HG02610 (cell line): ENCODE results near the gene ITGB7.

ENCODE experiments used
- ATAC-seq: cut with Tn5 transposase; IDR thresholded peaks from one replicate; pipeline ENCODE4 v1.9.1; 2021; ENCODE audit warnings: mild to moderate bottlenecking, moderate library complexity; ENCODE audit not compliant: unreplicated experiment

Gene ITGB7

DNA sequence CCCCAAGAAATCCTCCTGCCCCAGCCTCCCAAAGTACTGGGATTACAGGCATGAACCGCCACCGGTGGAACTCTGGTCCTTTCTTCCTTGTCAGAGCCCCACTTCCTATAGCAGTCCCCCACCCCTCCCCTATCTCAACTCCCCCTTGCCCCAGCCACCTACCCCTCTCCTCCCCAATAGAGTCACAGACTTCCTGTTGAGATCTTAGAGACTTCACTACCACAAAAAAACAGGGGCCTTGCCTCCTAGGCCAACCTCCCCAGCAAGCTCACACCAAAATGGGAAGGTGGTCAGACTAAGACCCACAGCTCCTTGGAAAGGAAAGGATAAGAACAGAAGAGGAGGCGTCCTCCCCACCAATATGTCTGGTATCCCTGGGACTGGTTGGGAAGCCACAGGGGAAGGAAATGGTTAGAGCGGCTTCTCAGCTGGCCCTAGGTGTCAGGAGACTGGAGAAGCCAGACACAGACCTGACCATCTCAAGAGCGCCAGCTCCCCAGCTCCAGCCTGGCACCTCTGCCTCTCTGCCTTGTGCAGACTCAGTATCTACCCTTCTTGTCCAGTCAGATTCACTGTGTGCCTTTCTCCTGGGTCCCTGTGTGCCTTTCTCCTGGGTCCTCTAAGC is 8.5 kb downstream of the ITGB7 start:
- ATAC-seq, result no peak

- no peak for ATAC-seq
These were observed 9.9 kb downstream of the ITGB7 start for GRCh38 chr12:53197011-53197640.

DNA sequence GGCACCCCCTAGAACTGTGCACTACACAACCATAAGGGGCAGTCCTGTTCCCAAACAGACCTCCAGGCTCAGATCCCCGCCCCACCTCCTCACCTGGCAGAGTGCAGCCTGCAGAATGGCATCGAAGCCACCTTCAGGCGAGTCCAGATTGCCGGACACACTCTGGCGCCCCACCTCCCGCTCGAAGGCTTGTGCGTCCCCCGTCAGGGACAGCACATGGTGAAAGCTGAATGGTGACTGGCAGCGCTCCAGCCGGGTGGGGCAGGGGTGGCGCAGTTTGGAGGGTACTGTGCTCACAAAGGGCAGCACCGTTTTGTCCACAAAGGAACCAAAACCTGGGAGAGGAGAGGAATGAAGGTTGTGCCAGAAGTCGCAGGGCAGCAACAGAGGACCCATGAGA is 10.6 kb downstream of the ITGB7 start:
- no peak for ATAC-seq

DNA sequence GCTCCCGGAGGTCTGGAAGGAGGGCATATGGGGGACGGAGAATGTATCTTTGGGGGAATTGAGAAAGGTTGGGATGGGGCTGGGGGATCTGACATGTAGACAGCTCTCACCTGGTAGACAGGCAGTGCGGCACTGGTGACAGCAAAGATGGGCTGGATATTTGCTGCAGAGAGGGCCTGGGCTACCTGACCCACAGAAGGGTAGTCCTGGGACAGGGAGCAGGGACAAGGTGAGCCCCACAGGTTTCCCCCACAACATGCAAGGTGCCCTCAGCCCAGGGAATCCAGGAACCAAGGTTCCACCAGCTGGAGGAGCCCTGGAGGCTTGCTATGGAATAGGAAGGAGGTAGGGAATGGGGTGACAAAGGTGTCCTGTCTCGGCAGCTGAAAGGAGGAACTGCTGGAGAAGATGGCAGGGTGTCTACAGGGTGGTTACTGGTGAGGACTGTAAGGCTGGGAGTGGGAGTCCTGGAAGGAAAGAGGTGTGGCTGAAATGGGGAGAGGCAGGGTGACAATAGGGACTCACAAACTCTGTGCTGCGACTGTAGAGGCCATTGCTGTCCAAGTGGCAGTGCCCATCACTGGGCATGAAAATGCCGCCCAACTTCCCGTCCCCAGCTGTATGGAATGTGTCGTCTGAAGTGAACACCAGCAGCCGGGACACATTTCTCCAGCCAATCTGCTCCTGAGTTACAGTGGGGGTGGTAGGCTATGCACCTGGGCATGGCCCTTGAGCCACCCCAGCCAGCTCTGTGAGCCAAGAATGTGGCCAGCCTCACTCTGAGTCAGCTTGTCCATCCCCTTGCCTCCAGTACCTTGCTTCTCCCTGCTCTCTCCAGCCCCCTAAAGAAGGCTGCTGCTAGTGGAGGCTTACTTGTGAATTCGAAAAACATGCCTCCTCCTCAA is 11.3 kb downstream of the ITGB7 start:
- ATAC-seq, result no peak

- no peak for ATAC-seq
These were observed 12.1 kb downstream of the ITGB7 start for GRCh38 chr12:53194973-53195372.

GRCh38 chr12:53193985-53194716 is 12.9 kb downstream of the ITGB7 start:
- no peak for ATAC-seq

- no peak for ATAC-seq
These were observed 14.0 kb downstream of the ITGB7 start for GRCh38 chr12:53193040-53193439.

DNA sequence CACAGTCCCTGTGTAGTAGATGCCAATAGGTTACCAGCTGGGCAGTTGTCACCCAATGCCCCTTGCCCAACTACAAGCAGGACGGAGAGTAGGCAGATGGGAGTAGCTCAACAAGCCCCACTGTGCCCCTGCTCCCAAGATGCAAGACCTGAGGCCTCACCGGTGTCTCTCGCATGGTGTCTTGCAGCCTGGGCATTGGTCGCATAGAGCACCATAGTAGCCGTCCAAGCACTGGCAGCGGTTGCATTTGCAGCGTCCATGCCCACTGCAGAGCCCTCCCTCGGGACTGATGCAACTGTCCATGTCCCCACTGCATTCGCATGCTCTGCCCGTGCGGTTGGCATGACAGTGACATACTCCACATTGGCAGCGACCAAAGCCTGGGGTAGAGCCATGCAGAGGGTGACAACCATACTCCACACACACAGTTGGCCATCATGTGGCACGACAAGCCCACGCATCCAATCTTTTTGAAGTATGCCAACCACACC is 14.5 kb downstream of the ITGB7 start:
- ATAC-seq, result no peak

- no peak for ATAC-seq
These were observed 15.0 kb downstream of the ITGB7 start for GRCh38 chr12:53191885-53192530.

DNA sequence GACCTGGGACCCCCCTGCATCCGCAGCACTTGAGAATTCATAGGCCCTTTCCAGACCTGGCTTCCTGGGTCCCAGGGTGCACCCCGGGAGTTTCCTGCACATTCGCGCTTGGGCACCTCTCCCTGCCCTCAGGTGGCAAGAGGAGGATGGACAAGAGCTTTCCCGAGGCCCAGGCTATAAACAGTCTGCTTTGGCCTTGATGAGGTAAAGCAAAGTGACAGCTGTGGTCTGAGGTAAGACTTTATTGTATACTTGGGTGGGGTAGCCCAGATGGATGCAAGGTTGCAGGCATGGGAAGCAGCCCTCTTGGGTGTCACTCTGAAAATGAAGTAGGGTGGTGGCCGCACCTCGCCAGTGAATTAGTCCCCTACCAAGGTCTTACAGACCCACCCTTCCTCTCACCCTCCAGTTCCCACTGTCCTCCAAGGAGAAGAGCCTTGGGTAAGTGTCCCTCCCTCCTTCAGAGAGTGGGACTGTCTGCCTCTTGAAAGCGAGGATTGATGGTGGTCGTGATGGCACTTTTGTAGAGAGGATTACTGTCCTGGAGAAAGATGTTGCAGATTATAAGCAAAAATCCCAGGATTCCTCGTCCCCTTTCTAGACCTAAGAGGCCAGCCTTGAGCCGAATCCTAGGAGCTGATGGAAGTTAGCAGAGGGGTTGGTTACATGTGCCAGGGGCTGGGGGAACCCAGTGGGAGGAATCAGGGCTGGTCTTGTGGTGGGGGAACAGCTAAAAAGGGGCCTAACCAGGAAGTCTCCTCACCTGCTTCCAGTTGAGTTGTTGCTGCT is 15.8 kb downstream of the ITGB7 start:
- ATAC-seq, result no peak

DNA sequence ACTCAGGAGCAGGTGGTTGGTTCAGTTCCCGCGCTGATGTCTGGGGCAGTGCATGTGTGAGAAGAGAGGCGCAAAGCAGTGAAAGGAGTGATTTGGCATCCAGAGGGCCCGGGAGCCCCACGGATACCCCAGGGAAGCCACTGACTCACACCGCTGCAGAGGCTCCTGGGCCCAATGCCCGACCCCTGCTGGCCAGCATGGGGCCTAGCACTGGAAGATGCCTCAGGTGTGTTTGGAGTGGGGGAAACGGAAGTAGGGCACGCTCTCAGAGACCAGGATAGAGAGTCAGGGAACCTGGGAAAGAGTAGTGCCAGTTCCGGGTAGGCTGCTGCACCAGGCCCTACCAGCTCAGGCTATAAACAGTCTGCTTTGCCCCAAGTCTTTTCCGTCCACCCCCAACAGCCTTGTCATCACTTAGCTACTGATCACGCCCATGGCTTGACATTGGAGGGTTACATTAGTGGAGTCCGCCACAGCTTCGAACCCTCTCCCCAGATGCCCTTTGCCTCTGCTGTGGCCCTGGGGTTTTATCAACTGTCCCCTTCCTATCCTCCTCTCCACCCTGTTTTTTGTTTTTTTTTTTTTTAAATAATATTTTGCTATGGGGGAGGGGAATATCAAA is 16.8 kb downstream of the ITGB7 start:
- peak; percentile 43 for ATAC-seq

DNA sequence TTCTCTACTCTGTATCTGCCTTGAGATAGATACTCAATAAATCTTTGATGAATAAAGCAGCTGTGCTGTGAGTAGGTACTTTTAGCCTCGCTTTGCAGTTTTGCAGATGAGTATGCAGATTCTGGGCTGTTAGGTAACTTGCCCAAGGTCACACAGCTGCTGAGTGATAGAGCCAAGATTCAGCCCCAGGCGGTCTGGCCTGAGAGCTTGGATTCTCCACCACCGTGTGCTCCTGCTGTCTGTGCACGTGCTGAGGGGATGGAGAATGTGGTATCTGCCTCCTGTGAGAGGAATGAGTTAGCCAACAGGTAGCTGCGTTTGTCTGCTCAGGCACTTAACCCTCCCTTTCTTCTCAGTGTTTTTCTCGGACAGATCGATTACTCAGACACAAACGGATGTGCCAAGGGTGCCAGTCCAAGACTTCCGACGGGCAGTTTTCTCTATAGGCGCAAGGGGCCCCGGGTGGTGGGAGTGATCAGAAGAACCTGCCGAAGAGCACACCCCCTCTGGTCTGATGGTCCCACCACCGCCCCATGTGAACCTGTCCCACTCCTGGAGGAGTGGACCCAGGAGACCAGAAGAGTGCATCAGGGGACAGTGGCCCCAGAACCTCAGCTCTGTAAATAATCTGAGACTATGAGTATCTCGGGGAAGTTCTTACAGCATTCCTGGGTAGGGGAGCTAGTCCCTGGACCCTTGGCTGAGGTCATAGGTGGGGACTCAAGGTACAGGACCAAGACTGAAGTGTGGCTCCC is 19.7 kb downstream of the ITGB7 start:
- no peak for ATAC-seq

DNA sequence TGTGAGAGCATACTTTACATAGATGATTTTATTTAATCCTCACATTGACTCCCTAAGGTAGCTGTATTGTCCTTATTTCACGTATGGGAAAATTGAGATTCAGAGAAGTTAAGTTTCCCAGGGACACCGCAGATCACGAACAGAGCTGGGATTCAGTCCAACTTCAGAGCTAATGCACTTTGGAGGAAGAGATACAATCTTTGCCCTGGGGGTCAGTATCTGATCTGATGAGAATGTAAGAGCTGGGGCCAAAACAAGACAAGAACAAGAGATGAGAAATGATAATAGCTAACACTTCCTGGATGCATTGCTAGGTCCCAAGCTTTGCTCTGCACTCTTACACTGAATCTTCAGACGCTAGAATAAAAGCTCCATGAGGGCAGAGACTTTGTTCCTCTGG is 20.3 kb downstream of the ITGB7 start:
- ATAC-seq, result no peak

GRCh38 chr12:53185582-53186153 is 21.4 kb downstream of the ITGB7 start:
- ATAC-seq, result no peak

GRCh38 chr12:53184828-53185227 is 22.2 kb downstream of the ITGB7 start:
- ATAC-seq, result no peak

GRCh38 chr12:53182903-53183302 is 24.1 kb downstream of the ITGB7 start:
- no peak for ATAC-seq

DNA sequence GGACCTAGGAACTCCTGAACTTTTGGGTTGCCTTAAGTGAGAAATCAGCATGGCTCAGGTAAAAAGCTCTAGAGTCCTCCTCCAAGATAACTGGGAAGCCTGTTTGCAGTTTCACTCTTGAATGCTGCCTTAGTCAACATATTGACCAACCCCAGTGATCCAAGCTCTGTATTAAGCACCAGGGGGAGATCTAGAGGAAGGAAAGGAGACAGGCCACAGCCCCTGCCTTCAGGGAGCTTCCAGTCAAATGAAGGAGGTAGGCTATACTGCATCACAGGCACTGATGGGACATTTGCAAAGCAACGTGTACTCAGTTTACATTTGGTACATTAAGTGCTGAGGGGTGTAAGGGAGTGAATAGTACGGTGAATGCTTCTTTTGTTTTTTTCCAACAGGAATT is 25.1 kb downstream of the ITGB7 start:
- ATAC-seq, result no peak

DNA sequence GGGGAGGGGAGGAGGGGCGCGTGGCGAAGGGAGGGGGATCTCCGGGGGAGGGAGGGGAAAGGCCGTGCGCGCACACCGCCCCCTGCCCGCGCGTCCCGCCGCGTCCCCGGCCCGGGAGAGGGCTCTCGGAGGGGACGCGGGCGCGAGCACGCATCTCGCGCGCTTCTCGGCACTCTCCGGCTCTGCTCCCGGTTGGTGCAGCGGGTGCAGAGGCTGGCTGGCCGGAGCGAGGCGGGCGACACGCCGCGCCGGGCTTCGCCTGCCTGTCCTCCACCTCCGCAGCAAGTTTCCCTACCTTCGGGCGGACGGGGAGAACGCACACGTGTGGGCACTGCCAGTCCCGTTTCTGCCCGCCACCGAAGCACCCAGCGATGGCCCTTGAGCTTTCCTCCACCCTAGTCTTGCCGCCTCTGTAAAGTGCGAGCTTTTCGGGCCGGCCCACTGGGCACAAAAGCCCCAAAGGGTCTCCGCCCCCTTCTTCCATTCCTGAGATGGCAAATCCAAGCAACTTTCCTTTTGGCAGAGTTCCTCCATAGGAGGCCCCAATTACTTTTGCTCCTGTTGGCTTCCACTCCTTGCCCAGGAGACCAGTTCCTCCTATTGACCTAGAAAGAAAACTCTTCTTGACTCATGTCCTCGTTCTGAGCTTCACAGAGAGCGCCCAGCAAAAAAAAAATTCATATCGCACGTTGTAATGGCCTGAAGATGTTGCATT is 26.0 kb downstream of the ITGB7 start:
- peak; percentile 42 for ATAC-seq
